Osteocyte (in vitro differentiated cells): ENCODE measurements around the gene BRD7. TPM values are rescaled to one million over a fixed set of nuclear protein-coding genes. Genes with fewer than 3 reads are reported as not detected.

ENCODE experiments used
- DNase-seq: peaks from one replicate; pipeline ENCODE4 v3.0.0; 2021; ENCODE audit warnings: mixed read lengths; ENCODE audit not compliant: unreplicated experiment; ENCODE audit errors: extremely low spot score
- H3K27ac Mint-ChIP-seq: one replicate; pipeline ENCODE4 v1.8.0; 2021; ENCODE audit warnings: mild to moderate bottlenecking, mixed read lengths; ENCODE audit not compliant: unreplicated experiment
- H3K27me3 Mint-ChIP-seq: one replicate; pipeline ENCODE4 v1.8.0; 2021; ENCODE audit warnings: mixed read lengths; ENCODE audit not compliant: unreplicated experiment
- H3K36me3 Mint-ChIP-seq: one replicate; pipeline ENCODE4 v1.8.0; 2021; ENCODE audit warnings: mixed read lengths; ENCODE audit not compliant: unreplicated experiment
- H3K4me1 Mint-ChIP-seq: one replicate; pipeline ENCODE4 v1.8.0; 2021; ENCODE audit warnings: mixed read lengths; ENCODE audit not compliant: unreplicated experiment
- H3K4me3 Mint-ChIP-seq: one replicate; pipeline ENCODE4 v1.8.0; 2021; ENCODE audit warnings: mild to moderate bottlenecking, moderate library complexity, mixed read lengths; ENCODE audit not compliant: unreplicated experiment
- H3K9me3 Mint-ChIP-seq: one replicate; pipeline ENCODE4 v1.8.0; 2021; ENCODE audit warnings: mixed read lengths; ENCODE audit not compliant: unreplicated experiment
- total RNA-seq: library from RNA; stranded (reverse); gene quantifications from 2 replicates; pipeline ENCODE4 v1.2.1, GENCODE V29; 2021
- TF ChIP-seq, protein P1 (sequence below): fragments of 200-600 bp; sonication (generic); IDR thresholded peaks from 2 replicates; pipeline ENCODE4 v1.5.0; 2021; ENCODE audit warnings: antibody characterized with exemption, mild to moderate bottlenecking, moderate library complexity

The BRD7 gene
- total RNA-seq, 1 donor from 2014 or later: 72.3 TPM

DNA sequence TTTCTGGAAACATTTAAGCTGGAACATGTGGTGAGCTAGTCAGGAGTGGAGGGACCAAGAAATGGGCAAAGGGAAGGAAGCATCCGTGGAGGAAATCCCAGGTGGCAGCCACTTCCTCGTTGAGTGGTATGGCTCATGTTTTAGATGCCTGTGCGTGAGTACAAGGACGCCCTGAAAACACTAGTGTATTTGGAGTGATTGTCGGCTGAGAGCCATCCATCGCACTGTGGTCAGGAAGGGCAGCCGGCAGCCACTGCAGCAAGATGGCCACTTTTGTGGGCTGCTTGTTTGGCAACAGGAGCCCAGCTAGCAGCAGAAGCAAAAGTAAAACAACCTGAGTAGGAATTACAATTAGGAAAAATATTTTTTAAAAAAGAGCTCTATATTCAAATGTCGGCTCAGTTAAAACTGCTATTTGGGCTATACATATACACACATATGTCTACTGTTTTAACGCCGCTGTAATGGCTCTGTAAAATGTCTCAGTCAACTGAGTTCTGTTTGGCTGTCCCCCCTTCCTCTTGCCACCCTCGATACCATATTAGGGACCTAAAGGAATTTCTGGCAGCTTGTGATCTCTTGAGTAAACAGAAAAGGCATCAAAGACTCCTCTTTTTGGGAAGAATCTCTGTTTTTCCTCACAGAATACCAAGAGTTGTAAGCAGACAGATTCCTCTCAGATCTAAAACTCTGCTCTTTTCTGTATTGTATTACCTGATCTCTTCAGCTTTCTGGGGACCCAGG lies 39.2 kb downstream of the BRD7 start:
- peak overlapping the region; percentile 72 for H3K27ac Mint-ChIP-seq
- no peak for DNase-seq
- H3K27me3 Mint-ChIP-seq: no peaks in the 10 kb centered on the region
- no peak overlapping the region for H3K4me3 Mint-ChIP-seq
- H3K4me1 Mint-ChIP-seq: peaks cover 23% of the 10 kb centered on the region
- H3K36me3 Mint-ChIP-seq: peaks cover 50% of the 10 kb centered on the region
- peaks cover 4% of the 10 kb centered on the region for H3K9me3 Mint-ChIP-seq
- TF ChIP-seq, protein P1, sequence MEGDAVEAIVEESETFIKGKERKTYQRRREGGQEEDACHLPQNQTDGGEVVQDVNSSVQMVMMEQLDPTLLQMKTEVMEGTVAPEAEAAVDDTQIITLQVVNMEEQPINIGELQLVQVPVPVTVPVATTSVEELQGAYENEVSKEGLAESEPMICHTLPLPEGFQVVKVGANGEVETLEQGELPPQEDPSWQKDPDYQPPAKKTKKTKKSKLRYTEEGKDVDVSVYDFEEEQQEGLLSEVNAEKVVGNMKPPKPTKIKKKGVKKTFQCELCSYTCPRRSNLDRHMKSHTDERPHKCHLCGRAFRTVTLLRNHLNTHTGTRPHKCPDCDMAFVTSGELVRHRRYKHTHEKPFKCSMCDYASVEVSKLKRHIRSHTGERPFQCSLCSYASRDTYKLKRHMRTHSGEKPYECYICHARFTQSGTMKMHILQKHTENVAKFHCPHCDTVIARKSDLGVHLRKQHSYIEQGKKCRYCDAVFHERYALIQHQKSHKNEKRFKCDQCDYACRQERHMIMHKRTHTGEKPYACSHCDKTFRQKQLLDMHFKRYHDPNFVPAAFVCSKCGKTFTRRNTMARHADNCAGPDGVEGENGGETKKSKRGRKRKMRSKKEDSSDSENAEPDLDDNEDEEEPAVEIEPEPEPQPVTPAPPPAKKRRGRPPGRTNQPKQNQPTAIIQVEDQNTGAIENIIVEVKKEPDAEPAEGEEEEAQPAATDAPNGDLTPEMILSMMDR: no peak

DNA sequence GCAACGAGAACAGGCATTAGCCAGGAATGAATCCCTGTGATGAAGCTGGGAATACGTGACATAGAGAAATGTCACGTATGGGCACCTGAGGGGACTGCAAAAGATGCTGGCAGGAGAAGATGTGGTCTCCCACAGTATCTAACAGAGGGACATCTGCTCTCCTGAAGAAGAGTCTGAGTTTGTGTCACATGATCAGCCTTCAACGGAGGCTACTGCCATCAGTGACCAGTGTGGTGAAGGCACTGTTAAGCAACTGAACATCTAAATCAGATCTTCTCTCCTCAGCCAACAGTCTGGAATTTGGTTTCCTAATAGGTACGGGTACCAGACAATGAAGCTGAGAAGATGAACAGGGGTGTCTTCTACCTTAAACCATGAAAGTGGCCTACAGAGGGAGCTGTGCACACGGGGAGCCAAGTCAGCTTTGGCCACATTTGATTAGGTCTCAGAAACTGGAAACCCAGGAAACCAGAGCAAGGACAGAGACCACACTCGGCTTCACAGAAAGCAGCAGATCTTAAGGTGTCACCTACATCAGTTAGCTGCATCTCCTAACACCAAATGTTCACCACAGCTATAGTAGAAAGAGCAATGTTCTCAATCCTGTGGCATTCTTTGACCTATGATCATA lies 41.8 kb downstream of the BRD7 start:
- DNase-seq: no peak
- H3K4me3 Mint-ChIP-seq: no peak overlapping the region
- H3K9me3 Mint-ChIP-seq: no peaks in the 10 kb centered on the region
- peaks cover 41% of the 10 kb centered on the region for H3K36me3 Mint-ChIP-seq
- no peak overlapping the region for H3K27ac Mint-ChIP-seq
- TF ChIP-seq, protein P1: peak; percentile 54
- H3K4me1 Mint-ChIP-seq: peaks cover 16% of the 10 kb centered on the region
- no peaks in the 10 kb centered on the region for H3K27me3 Mint-ChIP-seq

DNA sequence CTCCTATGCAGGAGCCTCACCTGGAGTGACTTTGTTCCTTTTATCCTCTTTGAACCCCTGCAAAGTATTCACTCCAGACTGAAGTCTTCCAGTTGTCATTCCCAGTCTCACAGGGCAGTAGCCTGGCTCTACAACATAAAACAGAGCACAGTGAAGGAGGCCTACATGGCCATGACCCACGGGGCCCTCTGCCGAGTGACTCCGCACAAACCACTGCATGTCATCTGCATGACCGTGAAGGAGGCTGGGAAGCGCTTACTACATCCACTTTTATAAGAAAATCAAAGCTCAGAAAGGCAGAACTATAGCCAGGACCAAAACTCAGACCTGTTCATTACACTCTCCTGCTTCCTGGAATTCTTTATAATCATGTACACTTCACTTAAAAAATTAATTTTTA lies 42.5 kb downstream of the BRD7 start:
- Mint-ChIP-seq H3K4me3 (no peak overlapping the region), H3K36me3 (peaks cover 39% of the 10 kb centered on the region), H3K9me3 (no peaks in the 10 kb centered on the region), H3K27me3 (no peaks in the 10 kb centered on the region), H3K27ac (no peak overlapping the region), H3K4me1 (peaks cover 12% of the 10 kb centered on the region)
- no peak for DNase-seq
- TF ChIP-seq, protein P1: no peak

DNA sequence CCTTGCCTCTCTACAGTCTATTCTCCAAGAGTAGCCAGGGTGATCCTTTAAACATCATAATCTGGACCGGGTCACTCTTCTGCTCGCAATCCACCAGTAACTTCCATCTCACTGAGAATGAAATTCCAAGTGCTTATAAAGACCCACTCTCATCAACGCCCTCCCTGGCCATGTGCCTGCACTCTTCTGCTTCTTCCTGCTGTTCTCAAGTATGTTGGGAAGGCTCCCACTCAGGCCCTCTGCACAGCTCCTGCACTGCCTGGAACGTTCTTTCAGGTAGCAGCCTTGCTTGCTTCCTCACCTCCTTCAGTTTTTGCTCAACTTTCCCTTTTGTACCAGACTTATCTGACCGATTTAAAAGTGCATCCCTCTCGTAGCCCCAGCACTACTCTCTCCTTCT lies 44.4 kb downstream of the BRD7 start:
- peaks cover 1% of the 10 kb centered on the region for H3K4me1 Mint-ChIP-seq
- DNase-seq: no peak
- peaks cover 48% of the 10 kb centered on the region for H3K36me3 Mint-ChIP-seq
- no peak overlapping the region for H3K27ac Mint-ChIP-seq
- no peak overlapping the region for H3K4me3 Mint-ChIP-seq
- no peaks in the 10 kb centered on the region for H3K27me3 Mint-ChIP-seq
- TF ChIP-seq, protein P1: no peak
- H3K9me3 Mint-ChIP-seq: no peaks in the 10 kb centered on the region

DNA sequence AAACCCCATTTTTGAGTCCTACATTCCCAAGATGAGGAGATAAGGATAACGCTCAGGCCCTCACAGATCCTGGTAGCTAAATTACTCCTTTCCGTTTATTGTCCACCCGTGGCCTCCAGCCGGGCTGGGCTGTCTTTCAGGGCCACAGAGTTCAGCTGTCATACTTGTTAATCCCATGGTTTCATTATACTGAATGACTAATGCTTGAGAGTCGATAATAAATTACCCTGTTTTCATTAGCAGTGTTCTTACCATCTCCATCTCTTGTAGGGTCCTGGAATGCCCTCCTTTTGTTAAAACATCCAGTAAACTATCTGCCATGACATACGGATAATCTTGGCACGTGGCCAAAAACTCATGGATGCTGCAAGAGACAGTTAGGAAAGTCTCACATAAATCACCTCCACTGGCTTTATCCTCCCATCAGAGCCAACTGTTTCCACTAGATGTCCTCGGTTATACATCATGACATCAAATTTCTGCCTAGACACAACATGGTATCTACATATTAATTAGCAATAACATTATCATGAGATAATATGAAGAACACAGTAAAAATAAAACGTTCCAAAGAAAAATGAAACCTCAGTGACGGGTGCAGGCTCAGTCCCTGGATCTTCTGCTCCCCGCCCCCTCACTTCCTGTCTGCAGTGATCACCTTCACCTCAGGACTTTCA lies 45.3 kb downstream of the BRD7 start:
- no peak for DNase-seq
- H3K4me1 Mint-ChIP-seq: no peaks in the 10 kb centered on the region
- no peak overlapping the region for H3K4me3 Mint-ChIP-seq
- no peak overlapping the region for H3K27ac Mint-ChIP-seq
- TF ChIP-seq, protein P1: peak; percentile 51
- H3K36me3 Mint-ChIP-seq: peaks cover 52% of the 10 kb centered on the region
- no peaks in the 10 kb centered on the region for H3K9me3 Mint-ChIP-seq
- H3K27me3 Mint-ChIP-seq: no peaks in the 10 kb centered on the region
